Measurements from ENCODE around the gene ZNF641.

ZNF641 gene

GRCh38 chr12:48302161-48302911 lies 48.4 kb downstream of the ZNF641 start:
- TF ChIP-seq, protein P1, sequence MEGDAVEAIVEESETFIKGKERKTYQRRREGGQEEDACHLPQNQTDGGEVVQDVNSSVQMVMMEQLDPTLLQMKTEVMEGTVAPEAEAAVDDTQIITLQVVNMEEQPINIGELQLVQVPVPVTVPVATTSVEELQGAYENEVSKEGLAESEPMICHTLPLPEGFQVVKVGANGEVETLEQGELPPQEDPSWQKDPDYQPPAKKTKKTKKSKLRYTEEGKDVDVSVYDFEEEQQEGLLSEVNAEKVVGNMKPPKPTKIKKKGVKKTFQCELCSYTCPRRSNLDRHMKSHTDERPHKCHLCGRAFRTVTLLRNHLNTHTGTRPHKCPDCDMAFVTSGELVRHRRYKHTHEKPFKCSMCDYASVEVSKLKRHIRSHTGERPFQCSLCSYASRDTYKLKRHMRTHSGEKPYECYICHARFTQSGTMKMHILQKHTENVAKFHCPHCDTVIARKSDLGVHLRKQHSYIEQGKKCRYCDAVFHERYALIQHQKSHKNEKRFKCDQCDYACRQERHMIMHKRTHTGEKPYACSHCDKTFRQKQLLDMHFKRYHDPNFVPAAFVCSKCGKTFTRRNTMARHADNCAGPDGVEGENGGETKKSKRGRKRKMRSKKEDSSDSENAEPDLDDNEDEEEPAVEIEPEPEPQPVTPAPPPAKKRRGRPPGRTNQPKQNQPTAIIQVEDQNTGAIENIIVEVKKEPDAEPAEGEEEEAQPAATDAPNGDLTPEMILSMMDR (conservative IDR thresholded peaks at IDR 0.05), result no peak
- no peak overlapping the region for H3K27ac ChIP-seq

DNA sequence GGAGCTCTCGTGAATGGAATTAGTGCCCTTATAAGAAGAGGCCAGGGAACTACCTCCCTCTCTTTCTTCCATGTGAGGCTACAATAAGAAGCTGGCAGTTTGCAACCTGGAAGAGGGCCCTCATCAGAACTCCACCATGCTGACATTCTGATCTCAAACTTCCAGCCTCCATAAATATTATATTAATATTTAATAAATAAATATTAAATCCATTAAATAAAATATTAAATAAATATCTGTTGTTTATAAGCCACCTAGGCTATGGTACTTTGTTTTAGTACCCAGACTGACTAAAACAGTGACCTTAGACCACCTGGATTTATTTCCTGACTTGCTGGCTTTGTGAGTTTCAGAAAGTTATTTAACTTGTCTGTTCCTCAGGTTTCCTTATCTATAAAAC lies 49.9 kb downstream of the ZNF641 start:
- TF ChIP-seq, protein P1 (conservative IDR thresholded peaks at IDR 0.05), result no peak
- H3K27ac ChIP-seq, result no peak overlapping the region

GRCh38 chr12:48296586-48297282 lies 54.0 kb downstream of the ZNF641 start:
- no peak overlapping the region for H3K27ac ChIP-seq
- TF ChIP-seq, protein P1 (conservative IDR thresholded peaks at IDR 0.05), result no peak

DNA sequence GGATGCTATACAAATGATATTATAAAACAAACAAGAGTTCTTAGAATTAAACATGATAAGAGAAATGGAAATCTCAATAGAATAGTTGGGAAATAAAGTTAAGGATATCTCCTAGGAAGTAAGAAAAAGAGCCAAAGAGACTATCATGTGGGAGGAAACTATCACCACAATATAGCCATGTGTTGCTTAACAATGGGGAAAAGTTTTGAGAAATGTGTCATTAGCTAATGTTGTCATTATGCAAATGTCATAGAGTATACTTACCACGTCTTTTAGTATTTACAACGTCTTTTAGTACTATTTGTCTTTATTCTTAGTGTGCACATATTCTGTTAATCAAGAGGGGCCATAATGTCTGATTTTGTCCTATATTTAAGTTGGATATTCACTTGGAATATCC lies 58.7 kb downstream of the ZNF641 start:
- no peak overlapping the region for H3K27ac ChIP-seq
- TF ChIP-seq, protein P1 (conservative IDR thresholded peaks at IDR 0.05), result no peak

GRCh38 chr12:48291511-48291910 lies 59.2 kb downstream of the ZNF641 start:
- TF ChIP-seq, protein P1 (conservative IDR thresholded peaks at IDR 0.05), result no peak
- no peak overlapping the region for H3K27ac ChIP-seq

DNA sequence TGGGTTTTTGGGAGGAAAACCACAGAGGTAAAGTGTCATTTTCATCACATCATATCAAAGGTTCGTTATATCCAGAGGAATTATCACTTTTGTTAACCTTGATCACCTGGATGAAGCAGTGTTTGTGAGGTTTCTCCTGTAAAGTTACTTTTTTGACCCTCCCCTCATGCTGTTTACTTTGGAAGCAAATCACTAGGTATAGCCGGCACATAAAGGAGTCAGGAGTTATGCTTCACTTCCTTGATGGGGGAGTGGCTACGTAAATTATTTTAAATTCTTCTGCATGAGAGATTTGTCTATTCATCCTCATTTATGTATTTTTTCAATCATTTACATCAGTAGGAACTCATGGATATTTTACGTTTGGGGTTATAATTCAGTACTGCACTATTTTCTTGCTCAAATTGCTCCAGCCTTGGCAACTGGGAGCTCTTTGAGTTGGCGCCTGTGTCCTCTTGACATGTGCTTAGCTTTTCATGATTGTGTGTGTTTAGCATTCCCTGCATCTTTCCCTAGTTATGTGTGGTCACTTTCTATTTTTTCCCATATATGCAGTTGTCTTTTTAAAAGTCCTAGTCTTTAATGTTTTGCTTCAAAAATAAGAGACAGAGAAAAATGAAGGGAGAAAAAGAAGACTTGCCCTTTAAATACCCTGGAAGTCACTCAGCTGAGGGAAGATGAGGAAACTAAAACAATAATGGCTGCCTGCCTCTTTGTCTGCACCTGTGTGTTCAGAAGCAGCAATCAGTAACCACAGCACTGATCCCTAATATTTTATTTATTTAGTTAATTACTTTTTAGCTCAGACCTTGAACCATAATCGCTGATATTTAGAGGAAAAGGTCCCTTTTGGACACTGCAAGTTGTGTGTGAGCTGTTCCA lies 62.1 kb downstream of the ZNF641 start:
- TF ChIP-seq, protein P1 (conservative IDR thresholded peaks at IDR 0.05), result no peak
- H3K27ac ChIP-seq, result no peak overlapping the region
